ENCODE data around the gene FBXW12. TPM values are rescaled to one million over a fixed set of nuclear protein-coding genes. Genes with fewer than 3 reads are reported as not detected.
A peak's percentile ranks its signal among the peaks of the same experiment; 100 is the strongest.

FBXW12 gene
- total RNA-seq, 4 donors from 2014 or later: not detected

DNA sequence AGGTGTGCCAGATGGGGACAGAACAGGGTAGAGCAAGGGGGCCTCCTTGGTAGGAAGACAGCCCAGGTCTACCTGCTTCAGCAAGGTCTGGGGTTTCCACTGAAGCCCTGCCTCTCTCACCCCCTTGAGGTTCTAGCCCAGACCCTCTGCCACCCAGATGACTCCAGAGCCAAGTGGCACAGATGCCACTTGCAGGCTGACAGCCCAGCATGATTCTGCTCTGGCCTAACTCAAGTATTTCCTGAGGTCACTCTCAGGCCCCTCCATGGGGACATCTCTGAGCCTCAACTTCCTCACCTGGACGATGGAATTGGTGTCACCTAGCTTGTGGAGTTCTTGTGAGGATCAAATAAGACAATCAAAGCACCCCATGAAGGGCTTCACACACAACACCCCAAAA is 34.0 kb downstream of the FBXW12 start:
- TF ChIP-seq, protein P1, sequence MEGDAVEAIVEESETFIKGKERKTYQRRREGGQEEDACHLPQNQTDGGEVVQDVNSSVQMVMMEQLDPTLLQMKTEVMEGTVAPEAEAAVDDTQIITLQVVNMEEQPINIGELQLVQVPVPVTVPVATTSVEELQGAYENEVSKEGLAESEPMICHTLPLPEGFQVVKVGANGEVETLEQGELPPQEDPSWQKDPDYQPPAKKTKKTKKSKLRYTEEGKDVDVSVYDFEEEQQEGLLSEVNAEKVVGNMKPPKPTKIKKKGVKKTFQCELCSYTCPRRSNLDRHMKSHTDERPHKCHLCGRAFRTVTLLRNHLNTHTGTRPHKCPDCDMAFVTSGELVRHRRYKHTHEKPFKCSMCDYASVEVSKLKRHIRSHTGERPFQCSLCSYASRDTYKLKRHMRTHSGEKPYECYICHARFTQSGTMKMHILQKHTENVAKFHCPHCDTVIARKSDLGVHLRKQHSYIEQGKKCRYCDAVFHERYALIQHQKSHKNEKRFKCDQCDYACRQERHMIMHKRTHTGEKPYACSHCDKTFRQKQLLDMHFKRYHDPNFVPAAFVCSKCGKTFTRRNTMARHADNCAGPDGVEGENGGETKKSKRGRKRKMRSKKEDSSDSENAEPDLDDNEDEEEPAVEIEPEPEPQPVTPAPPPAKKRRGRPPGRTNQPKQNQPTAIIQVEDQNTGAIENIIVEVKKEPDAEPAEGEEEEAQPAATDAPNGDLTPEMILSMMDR (IDR thresholded peaks at IDR 0.05 in 4 of 5, conservative IDR thresholded peaks at IDR 0.05 in 1 of 5): no peak
- TF ChIP-seq POLR2A (IDR thresholded peaks at IDR 0.05): no peak
- no peak overlapping the region for H3K27ac ChIP-seq
- ATAC-seq (no peak), DNase-seq (peak in 1 of 2 donors; percentile 1)
- no peaks in the 10 kb centered on the region for H3K9me3 ChIP-seq
- intact Hi-C loops (cut with DNase I; ENCODE audit: low total_unique reads): no loop called here
- no peaks in the 10 kb centered on the region for H3K36me3 ChIP-seq
- in situ Hi-C loops (cut with MboI; ENCODE audit: low sequenced_read_pairs in 4 of 4): no loop called here
- no peaks in the 10 kb centered on the region for H3K27me3 ChIP-seq
- H3K4me1 ChIP-seq: peaks cover 0 to 5% of the 10 kb centered on the region in 2 donors
- H3K4me3 ChIP-seq: no peak overlapping the region

DNA sequence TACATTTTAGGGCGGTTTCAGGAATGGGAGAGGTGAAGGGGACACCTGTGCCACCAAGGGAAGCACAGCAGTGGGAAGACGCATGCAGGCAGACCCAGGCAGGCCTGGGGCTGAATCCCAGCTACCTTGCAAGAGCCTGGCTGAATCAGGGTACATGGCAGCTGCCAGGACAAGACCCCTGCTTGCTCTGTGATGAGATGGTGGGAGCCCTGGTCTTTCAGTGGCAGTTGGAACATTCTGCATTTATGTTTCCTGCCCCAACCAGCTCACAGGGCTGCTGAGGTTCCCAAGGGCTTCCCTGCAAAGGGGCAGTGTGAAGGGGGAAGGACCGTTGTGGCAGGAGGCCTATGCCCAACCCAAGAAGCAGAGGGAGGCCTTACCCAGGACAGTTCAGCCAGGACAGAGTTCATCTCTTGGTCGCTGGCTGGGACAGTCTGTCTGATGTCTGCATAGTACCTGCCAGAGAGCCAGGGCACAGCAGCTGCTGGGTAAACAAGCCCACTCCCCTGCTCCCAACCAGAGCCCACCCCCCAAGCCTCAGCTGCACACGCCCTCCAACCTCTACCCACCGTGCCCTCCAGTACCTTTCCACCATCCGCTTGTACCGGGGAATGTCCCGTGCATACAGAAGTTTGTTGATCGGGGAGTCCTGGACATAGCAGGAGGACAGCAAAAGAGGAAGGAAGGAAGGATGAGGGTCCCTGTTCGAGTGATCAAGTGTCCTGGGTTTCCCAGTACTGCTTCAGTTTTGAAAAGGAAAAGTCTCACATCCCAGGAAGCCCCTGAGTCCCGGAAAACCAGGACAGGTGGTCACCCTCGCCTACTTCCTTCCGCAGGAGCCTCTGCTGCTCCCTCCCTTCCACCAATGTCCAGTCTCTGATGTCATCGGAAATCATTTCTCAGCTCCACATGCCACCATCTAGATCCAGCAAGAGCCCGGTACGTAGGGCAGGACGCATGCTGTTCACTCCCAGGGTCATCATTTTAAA is 34.7 kb downstream of the FBXW12 start:
- peak in 1 of 2 donors; percentile 1 for DNase-seq
- Histone ChIP-seq H3K27me3 (no peaks in the 10 kb centered on the region), H3K36me3 (no peaks in the 10 kb centered on the region), H3K4me3 (no peak overlapping the region), H3K9me3 (no peaks in the 10 kb centered on the region), H3K27ac (no peak overlapping the region), H3K4me1 (peaks cover 0 to 5% of the 10 kb centered on the region in 2 donors)
- TF ChIP-seq POLR2A (IDR thresholded peaks at IDR 0.05): no peak
- TF ChIP-seq, protein P1 (IDR thresholded peaks at IDR 0.05 in 4 of 5, conservative IDR thresholded peaks at IDR 0.05 in 1 of 5): no peak
- in situ Hi-C loops (cut with MboI; ENCODE audit: low sequenced_read_pairs in 4 of 4): no loop called here
- ATAC-seq: no peak
- intact Hi-C loops (cut with DNase I; ENCODE audit: low total_unique reads): no loop called here

GRCh38 chr3:48407542-48408099 is 35.6 kb downstream of the FBXW12 start:
- H3K27ac ChIP-seq: no peak overlapping the region
- no peaks in the 10 kb centered on the region for H3K27me3 ChIP-seq
- no peak overlapping the region for H3K4me3 ChIP-seq
- ATAC-seq: no peak
- no peak for TF ChIP-seq POLR2A (IDR thresholded peaks at IDR 0.05)
- TF ChIP-seq, protein P1 (IDR thresholded peaks at IDR 0.05 in 4 of 5, conservative IDR thresholded peaks at IDR 0.05 in 1 of 5): no peak
- H3K36me3 ChIP-seq: no peaks in the 10 kb centered on the region
- DNase-seq: peak in 1 of 2 donors; percentile 6
- intact Hi-C loops (cut with DNase I; ENCODE audit: low total_unique reads): no loop called here
- no peaks in the 10 kb centered on the region for H3K9me3 ChIP-seq
- H3K4me1 ChIP-seq: peaks cover 0 to 2% of the 10 kb centered on the region in 2 donors
- in situ Hi-C loops (cut with MboI; ENCODE audit: low sequenced_read_pairs in 4 of 4): no loop called here

GRCh38 chr3:48408823-48409281 is 36.8 kb downstream of the FBXW12 start:
- no peaks in the 10 kb centered on the region for H3K9me3 ChIP-seq
- intact Hi-C loops (cut with DNase I; ENCODE audit: low total_unique reads): no loop called here
- H3K4me3 ChIP-seq: no peak overlapping the region
- H3K27me3 ChIP-seq: no peaks in the 10 kb centered on the region
- H3K27ac ChIP-seq: no peak overlapping the region
- no peaks in the 10 kb centered on the region for H3K36me3 ChIP-seq
- in situ Hi-C loops (cut with MboI; ENCODE audit: low sequenced_read_pairs in 4 of 4): no loop called here
- ATAC-seq (no peak), DNase-seq (peak; percentile 1 to 3)
- H3K4me1 ChIP-seq: no peaks in the 10 kb centered on the region
- TF ChIP-seq, protein P1 (IDR thresholded peaks at IDR 0.05 in 4 of 5, conservative IDR thresholded peaks at IDR 0.05 in 1 of 5): no peak
- no peak for TF ChIP-seq POLR2A (IDR thresholded peaks at IDR 0.05)
